Measurements from ENCODE around the gene CFAP410. TPM values are rescaled to one million over a fixed set of nuclear protein-coding genes. Genes with fewer than 3 reads are reported as not detected.

Gene CFAP410
- total RNA-seq: 10 to 100 TPM; 11.9 to 28.3 TPM
- 10 to 100 TPM; 45.0 to 46.4 TPM for polyA plus RNA-seq (ENCODE audit: insufficient read length in 2 of 2)
- long read RNA-seq, donor 1, partial matches to known transcripts: 0 of 15 reads
- long read RNA-seq, donor 1, other reads (novel, unspliced or antisense): 13 of 15 reads
- long read RNA-seq, donor 2: 0 reads
- long read RNA-seq, donor 3, partial matches to known transcripts: 0 of 9 reads
- long read RNA-seq, donor 3, other reads (novel, unspliced or antisense): 5 of 9 reads
- long read RNA-seq, donor 4, partial matches to known transcripts: 0 of 9 reads
- long read RNA-seq, donor 4, other reads (novel, unspliced or antisense): 6 of 9 reads

DNA sequence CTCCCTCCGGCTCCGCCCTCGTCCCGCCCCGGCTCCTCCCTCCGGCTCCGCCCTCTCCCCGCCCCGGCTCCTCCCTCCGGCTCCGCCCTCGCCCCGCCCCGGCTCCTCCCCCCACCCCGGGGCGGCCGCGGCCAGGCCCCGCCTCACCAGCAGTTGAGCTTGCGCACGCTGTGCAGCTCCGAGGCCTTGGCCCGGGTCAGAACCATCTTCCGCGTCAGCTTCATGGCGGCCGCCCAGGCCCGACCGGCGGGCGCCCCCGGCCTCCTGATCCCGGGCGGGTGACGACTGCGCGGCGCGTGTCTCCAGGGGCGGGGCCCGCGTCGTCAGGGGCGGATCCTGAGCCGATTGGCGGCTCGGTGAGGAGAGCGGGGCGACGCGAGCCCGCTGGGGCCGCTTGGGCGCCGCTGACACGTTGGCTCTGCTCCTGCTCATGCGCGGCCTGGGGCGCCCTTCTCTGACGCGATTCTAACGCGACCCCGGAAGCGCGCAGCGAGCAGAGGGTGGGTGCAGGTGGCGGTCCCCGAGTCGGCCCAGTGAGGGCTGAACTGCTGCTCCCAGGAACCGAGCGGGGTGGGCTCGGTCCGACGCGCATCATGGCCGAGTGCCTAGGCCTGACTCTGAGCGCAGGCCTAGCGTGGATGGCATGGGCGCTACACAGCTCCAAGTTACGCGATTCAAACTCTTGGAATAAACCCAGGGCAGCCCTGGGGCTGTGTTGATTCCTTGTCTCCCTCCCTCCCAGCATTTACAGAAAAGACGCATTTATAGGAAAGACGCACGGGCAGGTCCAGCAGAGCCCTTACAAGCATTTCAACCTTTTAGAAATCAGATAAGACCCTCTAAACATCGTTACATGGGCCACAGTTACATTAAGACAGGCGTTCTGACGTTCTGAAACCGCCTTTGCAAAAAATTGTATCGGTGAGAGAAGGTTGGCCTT, at the start of gene CFAP410:
CFAP410 (minus strand) TSS at position 420 of the 940 bp plus-strand sequence; CDS start at position 224, 196 bp downstream.
- Histone ChIP-seq H3K4me3 (ENCODE audit: low read depth, low read length) (peak within 1 kb of the TSS; percentile 94), H3K4me1 (ENCODE audit: control insufficient read depth, insufficient read depth, low read length) (peaks cover 24% of the 10 kb centered on the region), H3K36me3 (ENCODE audit: control insufficient read depth, insufficient read depth, low read length) (peaks cover 21% of the 10 kb centered on the region), H3K27me3 (ENCODE audit: control insufficient read depth, insufficient read depth, low read length) (no peaks in the 10 kb centered on the region), H3K9me3 (ENCODE audit: control insufficient read depth, insufficient read depth, low read length) (no peaks in the 10 kb centered on the region), H3K27ac (ENCODE audit: low read depth, low read length) (peak within 1 kb of the TSS; percentile 96)
- WGBS (ENCODE audit: insufficient coverage): under 1% methylated on average over 73 of the region's 90 CpGs
- DNase-seq (ENCODE audit: low read depth in 4 of 6, low spot score in 6 of 6): peak; percentile 85 to 98 (median 90)

DNA sequence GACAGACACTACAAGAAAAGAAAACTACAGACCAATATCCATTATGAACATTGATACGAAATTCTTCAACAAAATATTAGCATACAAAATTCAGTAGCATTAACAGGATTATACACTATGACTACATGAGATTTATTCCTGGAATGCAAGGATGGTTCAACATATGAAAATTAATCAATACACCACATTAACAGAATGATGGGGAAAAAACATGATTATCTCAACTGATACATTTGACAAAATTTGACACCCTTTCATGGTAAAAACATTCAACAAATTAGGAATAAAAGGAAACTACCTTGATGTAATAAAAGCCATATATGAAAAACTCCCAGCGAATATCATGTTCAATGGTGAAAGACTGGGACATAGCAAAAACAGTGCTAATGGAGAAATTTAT, 45.8 kb upstream of the CFAP410 start:
- Histone ChIP-seq H3K9me3 (ENCODE audit: control insufficient read depth, insufficient read depth, low read length) (peaks cover 10% of the 10 kb centered on the region), H3K27ac (ENCODE audit: low read depth, low read length) (no peak overlapping the region), H3K4me3 (ENCODE audit: low read depth, low read length) (no peak overlapping the region), H3K4me1 (ENCODE audit: control insufficient read depth, insufficient read depth, low read length) (peaks cover 10% of the 10 kb centered on the region), H3K27me3 (ENCODE audit: control insufficient read depth, insufficient read depth, low read length) (no peaks in the 10 kb centered on the region), H3K36me3 (ENCODE audit: control insufficient read depth, insufficient read depth, low read length) (peaks cover 14% of the 10 kb centered on the region)
- WGBS (ENCODE audit: insufficient coverage): no CpG with 5 or more reads among the region's 2 CpGs
- no peak for DNase-seq (ENCODE audit: low read depth in 4 of 6, low spot score in 6 of 6)

GRCh38 chr21:44383216-44383615, 44.0 kb upstream of the CFAP410 start:
- H3K4me1 ChIP-seq (ENCODE audit: control insufficient read depth, insufficient read depth, low read length): peaks cover 12% of the 10 kb centered on the region
- no peak for DNase-seq (ENCODE audit: low read depth in 4 of 6, low spot score in 6 of 6)
- WGBS (ENCODE audit: insufficient coverage): 93% methylated on average over 2 of the region's 4 CpGs

DNA sequence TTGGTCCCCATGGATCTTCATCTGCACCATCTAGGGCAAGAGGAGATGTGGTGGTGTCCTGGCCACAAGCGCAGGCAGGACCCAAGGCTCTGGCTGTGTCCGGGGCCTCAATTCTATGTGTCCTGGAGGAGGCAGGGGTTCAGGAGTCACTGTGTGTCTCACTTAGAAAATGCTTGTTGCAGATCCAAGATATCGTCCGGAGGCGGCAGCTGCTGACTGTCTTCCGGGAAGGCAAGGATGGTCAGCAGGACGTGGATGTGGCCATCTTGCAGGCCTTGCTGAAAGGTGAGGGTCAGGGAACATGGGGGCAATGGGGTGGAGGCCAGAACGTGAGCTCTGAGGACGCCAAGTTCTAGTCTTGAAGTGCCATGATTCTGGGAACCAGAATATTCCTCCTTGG, 43.3 kb upstream of the CFAP410 start:
- Histone ChIP-seq H3K27ac (ENCODE audit: low read depth, low read length) (no peak overlapping the region), H3K4me3 (ENCODE audit: low read depth, low read length) (no peak overlapping the region), H3K9me3 (ENCODE audit: control insufficient read depth, insufficient read depth, low read length) (peaks cover 10% of the 10 kb centered on the region), H3K27me3 (ENCODE audit: control insufficient read depth, insufficient read depth, low read length) (no peaks in the 10 kb centered on the region), H3K4me1 (ENCODE audit: control insufficient read depth, insufficient read depth, low read length) (peaks cover 12% of the 10 kb centered on the region), H3K36me3 (ENCODE audit: control insufficient read depth, insufficient read depth, low read length) (peaks cover 35% of the 10 kb centered on the region)
- no peak for DNase-seq (ENCODE audit: low read depth in 4 of 6, low spot score in 6 of 6)
- 88% methylated on average over 9 of the region's 9 CpGs for WGBS (ENCODE audit: insufficient coverage)

More at GRCh38 chr21:44383216-44383615, 44.0 kb upstream of the CFAP410 start:
- H3K4me3 ChIP-seq (ENCODE audit: low read depth, low read length): no peak overlapping the region
- peaks cover 29% of the 10 kb centered on the region for H3K36me3 ChIP-seq (ENCODE audit: control insufficient read depth, insufficient read depth, low read length)
- peaks cover 10% of the 10 kb centered on the region for H3K9me3 ChIP-seq (ENCODE audit: control insufficient read depth, insufficient read depth, low read length)
- no peaks in the 10 kb centered on the region for H3K27me3 ChIP-seq (ENCODE audit: control insufficient read depth, insufficient read depth, low read length)
- H3K27ac ChIP-seq (ENCODE audit: low read depth, low read length): no peak overlapping the region

DNA sequence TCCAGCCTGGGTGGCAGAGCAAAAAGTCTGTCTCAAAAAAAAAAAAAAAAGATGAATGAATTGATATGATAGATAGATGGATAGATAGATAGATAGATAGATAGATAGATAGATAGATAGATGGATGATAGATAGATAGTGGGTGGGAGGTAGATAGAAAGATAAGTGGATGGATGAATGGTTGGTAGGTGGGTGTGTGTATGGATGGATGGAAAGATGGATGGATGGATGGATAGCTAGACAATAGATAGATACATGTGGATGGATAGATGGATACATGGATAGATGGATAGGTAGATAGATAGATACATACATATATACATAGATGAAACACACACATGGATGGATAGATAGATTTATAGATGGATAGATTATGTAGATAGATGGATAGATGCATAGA, 42.7 kb upstream of the CFAP410 start:
- no peak for DNase-seq (ENCODE audit: low read depth in 4 of 6, low spot score in 6 of 6)
- peaks cover 41% of the 10 kb centered on the region for H3K36me3 ChIP-seq (ENCODE audit: control insufficient read depth, insufficient read depth, low read length)

DNA sequence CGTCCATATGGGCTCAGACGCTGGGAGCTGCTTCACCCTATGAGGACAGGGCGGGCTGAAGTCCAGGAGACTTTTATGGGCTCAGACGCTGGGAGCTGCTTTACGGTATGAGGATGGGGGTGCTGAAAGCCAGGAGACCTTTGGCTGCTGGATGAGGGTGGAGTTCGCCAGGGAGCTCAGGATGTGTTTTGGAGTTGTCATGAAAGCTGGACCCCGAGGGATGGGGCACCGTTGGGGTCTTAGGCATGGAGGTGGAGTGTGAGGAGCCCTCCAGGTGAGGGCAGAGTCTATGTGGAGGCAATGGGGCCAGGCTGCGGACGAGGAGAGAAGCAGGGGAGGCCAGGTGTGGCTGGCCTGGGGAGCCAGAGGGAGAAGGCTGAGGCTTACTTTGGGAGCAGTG, 41.7 kb upstream of the CFAP410 start:
- peaks cover 3% of the 10 kb centered on the region for H3K9me3 ChIP-seq (ENCODE audit: control insufficient read depth, insufficient read depth, low read length)
- WGBS (ENCODE audit: insufficient coverage): 76% methylated on average over 10 of the region's 10 CpGs
- H3K27ac ChIP-seq (ENCODE audit: low read depth, low read length): no peak overlapping the region
- peaks cover 42% of the 10 kb centered on the region for H3K36me3 ChIP-seq (ENCODE audit: control insufficient read depth, insufficient read depth, low read length)
- H3K4me3 ChIP-seq (ENCODE audit: low read depth, low read length): no peak overlapping the region
- no peaks in the 10 kb centered on the region for H3K27me3 ChIP-seq (ENCODE audit: control insufficient read depth, insufficient read depth, low read length)
- DNase-seq (ENCODE audit: low read depth in 4 of 6, low spot score in 6 of 6): no peak
- peaks cover 12% of the 10 kb centered on the region for H3K4me1 ChIP-seq (ENCODE audit: control insufficient read depth, insufficient read depth, low read length)

More for the DNA sequence above, 42.7 kb upstream of the CFAP410 start:
- Histone ChIP-seq H3K9me3 (ENCODE audit: control insufficient read depth, insufficient read depth, low read length) (peaks cover 9% of the 10 kb centered on the region), H3K4me3 (ENCODE audit: low read depth, low read length) (no peak overlapping the region), H3K4me1 (ENCODE audit: control insufficient read depth, insufficient read depth, low read length) (peaks cover 12% of the 10 kb centered on the region), H3K27me3 (ENCODE audit: control insufficient read depth, insufficient read depth, low read length) (no peaks in the 10 kb centered on the region), H3K27ac (ENCODE audit: low read depth, low read length) (no peak overlapping the region)

GRCh38 chr21:44379991-44380865, 41.0 kb upstream of the CFAP410 start:
- Histone ChIP-seq H3K27ac (ENCODE audit: low read depth, low read length) (no peak overlapping the region), H3K27me3 (ENCODE audit: control insufficient read depth, insufficient read depth, low read length) (no peaks in the 10 kb centered on the region), H3K4me1 (ENCODE audit: control insufficient read depth, insufficient read depth, low read length) (peaks cover 12% of the 10 kb centered on the region), H3K9me3 (ENCODE audit: control insufficient read depth, insufficient read depth, low read length) (peaks cover 3% of the 10 kb centered on the region), H3K4me3 (ENCODE audit: low read depth, low read length) (no peak overlapping the region), H3K36me3 (ENCODE audit: control insufficient read depth, insufficient read depth, low read length) (peaks cover 48% of the 10 kb centered on the region)
- peak in 2 of 6 donors; percentile 3 to 4 for DNase-seq (ENCODE audit: low read depth in 4 of 6, low spot score in 6 of 6)
- WGBS (ENCODE audit: insufficient coverage): 44% methylated on average over 28 of the region's 31 CpGs

GRCh38 chr21:44379515-44379848, 40.3 kb upstream of the CFAP410 start:
- 91% methylated on average over 5 of the region's 5 CpGs for WGBS (ENCODE audit: insufficient coverage)
- DNase-seq (ENCODE audit: low read depth in 4 of 6, low spot score in 6 of 6): no peak

More at GRCh38 chr21:44379515-44379848, 40.3 kb upstream of the CFAP410 start:
- H3K36me3 ChIP-seq (ENCODE audit: control insufficient read depth, insufficient read depth, low read length): peaks cover 48% of the 10 kb centered on the region
- H3K4me1 ChIP-seq (ENCODE audit: control insufficient read depth, insufficient read depth, low read length): peaks cover 12% of the 10 kb centered on the region
- no peak overlapping the region for H3K27ac ChIP-seq (ENCODE audit: low read depth, low read length)
- no peaks in the 10 kb centered on the region for H3K27me3 ChIP-seq (ENCODE audit: control insufficient read depth, insufficient read depth, low read length)
- H3K9me3 ChIP-seq (ENCODE audit: control insufficient read depth, insufficient read depth, low read length): no peaks in the 10 kb centered on the region
- H3K4me3 ChIP-seq (ENCODE audit: low read depth, low read length): no peak overlapping the region
